HUES48 (cell line): ENCODE measurements around the gene ABHD12.

Experiments
- H3K27ac ChIP-seq: one replicate; pipeline ENCODE4 v1.7.0; 2013; ENCODE audit warnings: low read depth, low read length, inconsistent platforms
- H3K27me3 ChIP-seq: 2 replicates; pipeline ENCODE4 v1.6.1; 2013; ENCODE audit warnings: mild to moderate bottlenecking, low read length; ENCODE audit not compliant: control insufficient read depth, insufficient read depth
- H3K36me3 ChIP-seq: 2 replicates; pipeline ENCODE4 v1.6.1; 2013; ENCODE audit warnings: low read length; ENCODE audit not compliant: control insufficient read depth, insufficient read depth
- H3K4me1 ChIP-seq: 2 replicates; pipeline ENCODE4 v1.6.1; 2013; ENCODE audit warnings: mild to moderate bottlenecking, low read length; ENCODE audit not compliant: control insufficient read depth, insufficient read depth
- H3K4me3 ChIP-seq: 2 replicates; pipeline ENCODE4 v1.5.1; 2013; ENCODE audit warnings: mild to moderate bottlenecking, low read depth, low read length
- H3K9ac ChIP-seq: 2 replicates; pipeline ENCODE4 v1.6.1; 2013; ENCODE audit warnings: mild to moderate bottlenecking, low read depth, low read length, moderate library complexity
- H3K9me3 ChIP-seq: 2 replicates; pipeline ENCODE4 v1.6.1; 2013; ENCODE audit warnings: low read length; ENCODE audit not compliant: control insufficient read depth, insufficient read depth

The ABHD12 gene

GRCh38 chr20:25390538-25391528, at the start of gene ABHD12:
Gene ABHD12, minus strand, starts transcription at chr20:25390835. Its CDS starts 132 bp downstream, at chr20:25390703.
- peak within 1 kb of the TSS; percentile 93 for H3K27ac ChIP-seq

GRCh38 chr20:25439328-25439727, 48.7 kb upstream of the ABHD12 start:
- peaks cover 66% of the 10 kb centered on the region for H3K36me3 ChIP-seq

More at GRCh38 chr20:25390538-25391528, at the start of gene ABHD12:
- H3K27me3 ChIP-seq, result no peaks in the 10 kb centered on the region
- H3K4me1 ChIP-seq, result peaks cover 3% of the 10 kb centered on the region; the same call in 1 of the 2 replicates
- H3K4me3 ChIP-seq, result peak within 1 kb of the TSS; percentile 91
- peak within 1 kb of the TSS; percentile 88 for H3K9ac ChIP-seq
- H3K9me3 ChIP-seq, result no peaks in the 10 kb centered on the region
- H3K36me3 ChIP-seq, result peaks cover 10% of the 10 kb centered on the region

DNA sequence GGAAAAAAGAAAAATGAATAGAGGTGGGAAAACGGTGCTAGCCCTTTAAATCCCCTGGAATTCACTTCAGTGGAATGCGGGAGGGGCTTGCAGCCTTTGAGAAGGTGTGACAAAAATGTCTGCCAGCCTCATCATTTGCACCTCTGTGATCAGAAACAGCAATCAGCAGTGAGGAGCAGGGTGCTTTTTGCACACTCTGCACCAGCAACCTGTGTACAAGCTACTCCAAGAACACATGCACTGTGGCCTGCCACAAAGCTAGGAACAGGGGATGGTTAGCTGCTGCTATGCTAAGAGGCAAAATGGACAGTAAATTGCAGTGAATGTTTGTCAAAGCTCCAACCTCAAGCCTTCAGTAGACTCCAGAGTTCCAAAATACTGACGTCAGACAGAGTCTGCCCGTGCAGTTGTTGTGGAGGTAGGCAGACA, 46.5 kb upstream of the ABHD12 start:
- Histone ChIP-seq H3K4me1 (peaks cover 15% of the 10 kb centered on the region), H3K27ac (peak overlapping the region; percentile 79), H3K9ac (peak overlapping the region; percentile 31; the same call in 1 of the 2 replicates), H3K36me3 (peaks cover 67% of the 10 kb centered on the region), H3K9me3 (no peaks in the 10 kb centered on the region), H3K4me3 (no peak overlapping the region), H3K27me3 (no peaks in the 10 kb centered on the region)

More at GRCh38 chr20:25439328-25439727, 48.7 kb upstream of the ABHD12 start:
- Histone ChIP-seq H3K9me3 (no peaks in the 10 kb centered on the region), H3K4me3 (no peak overlapping the region), H3K9ac (no peak overlapping the region), H3K27me3 (no peaks in the 10 kb centered on the region), H3K27ac (no peak overlapping the region), H3K4me1 (peaks cover 15% of the 10 kb centered on the region)

- Histone ChIP-seq H3K36me3 (peaks cover 87% of the 10 kb centered on the region), H3K27me3 (no peaks in the 10 kb centered on the region)
Measured at GRCh38 chr20:25424536-25424935, 33.9 kb upstream of the ABHD12 start.

DNA sequence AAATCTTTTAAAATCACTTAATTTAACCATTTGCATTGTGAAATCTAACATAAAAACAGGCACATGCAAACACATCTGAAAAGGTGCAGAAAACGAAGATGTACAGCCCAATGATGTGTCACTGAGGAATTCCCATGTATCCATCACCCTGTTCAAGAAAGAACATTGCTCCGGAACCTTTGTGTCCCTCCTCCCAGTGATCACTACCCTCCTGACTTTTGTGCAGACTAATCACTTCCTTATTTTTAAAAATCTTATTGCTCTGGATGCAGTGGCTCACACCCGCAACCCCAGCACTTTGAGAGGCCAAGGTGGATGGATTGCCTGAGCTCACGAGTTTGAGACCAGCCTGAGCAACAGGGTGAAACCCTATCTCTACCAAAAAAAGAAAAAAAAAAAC, 31.4 kb upstream of the ABHD12 start:
- Histone ChIP-seq H3K4me1 (no peaks in the 10 kb centered on the region), H3K27me3 (no peaks in the 10 kb centered on the region), H3K9ac (no peak overlapping the region), H3K36me3 (peaks cover 95% of the 10 kb centered on the region), H3K4me3 (no peak overlapping the region), H3K9me3 (no peaks in the 10 kb centered on the region), H3K27ac (no peak overlapping the region)

More at GRCh38 chr20:25424536-25424935, 33.9 kb upstream of the ABHD12 start:
- Histone ChIP-seq H3K4me3 (no peak overlapping the region), H3K27ac (no peak overlapping the region), H3K9me3 (no peaks in the 10 kb centered on the region), H3K9ac (no peak overlapping the region), H3K4me1 (no peaks in the 10 kb centered on the region)

DNA sequence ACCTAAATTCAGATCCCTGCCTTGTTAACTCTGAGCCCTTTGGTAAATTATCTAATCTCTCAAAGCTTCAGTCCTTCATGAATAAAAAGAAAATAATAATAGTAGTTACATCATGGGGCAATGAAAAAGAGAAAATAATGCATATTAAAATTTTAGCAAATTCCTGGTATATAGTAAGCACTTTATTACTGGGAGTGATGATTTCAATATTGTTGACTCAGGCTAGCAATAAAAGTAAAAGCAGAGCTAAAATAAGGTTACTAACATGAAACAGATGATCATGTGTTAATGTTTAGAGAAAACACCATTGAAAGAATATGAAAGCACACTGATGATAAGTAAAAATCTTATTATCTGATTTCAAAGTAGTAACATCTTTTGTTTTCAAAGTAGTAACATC, 30.5 kb upstream of the ABHD12 start:
- Histone ChIP-seq H3K27ac (no peak overlapping the region), H3K27me3 (no peaks in the 10 kb centered on the region), H3K36me3 (peaks cover 95% of the 10 kb centered on the region), H3K4me1 (no peaks in the 10 kb centered on the region), H3K9ac (no peak overlapping the region), H3K4me3 (no peak overlapping the region), H3K9me3 (no peaks in the 10 kb centered on the region)

GRCh38 chr20:25418776-25419175, 28.1 kb upstream of the ABHD12 start:
- no peaks in the 10 kb centered on the region for H3K4me1 ChIP-seq
- no peak overlapping the region for H3K4me3 ChIP-seq
- H3K9me3 ChIP-seq, result no peaks in the 10 kb centered on the region
- no peak overlapping the region for H3K27ac ChIP-seq
- H3K9ac ChIP-seq, result no peak overlapping the region
- H3K27me3 ChIP-seq, result no peaks in the 10 kb centered on the region
- H3K36me3 ChIP-seq, result peaks cover 94% of the 10 kb centered on the region

DNA sequence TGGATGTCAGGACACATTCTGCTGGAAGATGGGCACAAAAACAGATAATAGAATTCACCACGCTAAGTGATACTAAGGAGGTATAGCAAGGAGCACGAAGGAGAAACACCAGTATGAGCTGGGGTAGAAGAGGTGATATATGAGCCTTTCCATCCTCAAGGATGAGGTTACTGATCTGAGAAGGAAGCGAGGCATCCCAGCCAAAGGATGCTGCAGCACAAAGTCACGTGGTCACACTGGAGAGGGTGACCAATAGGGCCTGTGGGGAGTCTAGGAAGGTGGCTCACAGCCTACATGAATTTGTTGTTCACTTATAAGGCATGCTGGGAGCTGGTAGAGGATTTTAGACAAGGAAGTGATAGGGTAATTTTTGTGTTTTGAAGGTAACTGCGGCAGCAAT, 18.3 kb upstream of the ABHD12 start:
- H3K9ac ChIP-seq, result no peak overlapping the region; the same call in 1 of the 2 replicates
- peak overlapping the region; percentile 78 for H3K4me3 ChIP-seq
- H3K9me3 ChIP-seq, result peaks cover 3% of the 10 kb centered on the region; the same call in 1 of the 2 replicates
- H3K4me1 ChIP-seq, result peaks cover 10% of the 10 kb centered on the region
- H3K36me3 ChIP-seq, result peaks cover 33% of the 10 kb centered on the region
- H3K27ac ChIP-seq, result no peak overlapping the region
- no peaks in the 10 kb centered on the region for H3K27me3 ChIP-seq

- peak overlapping the region; percentile 88 for H3K9ac ChIP-seq
- H3K27ac ChIP-seq, result peak overlapping the region; percentile 96
- no peaks in the 10 kb centered on the region for H3K27me3 ChIP-seq
- H3K36me3 ChIP-seq, result peaks cover 26% of the 10 kb centered on the region
- peak overlapping the region; percentile 78 for H3K4me3 ChIP-seq
- peaks cover 8% of the 10 kb centered on the region for H3K9me3 ChIP-seq
- H3K4me1 ChIP-seq, result peaks cover 10% of the 10 kb centered on the region
Measured at GRCh38 chr20:25408170-25408547, 17.5 kb upstream of the ABHD12 start.

DNA sequence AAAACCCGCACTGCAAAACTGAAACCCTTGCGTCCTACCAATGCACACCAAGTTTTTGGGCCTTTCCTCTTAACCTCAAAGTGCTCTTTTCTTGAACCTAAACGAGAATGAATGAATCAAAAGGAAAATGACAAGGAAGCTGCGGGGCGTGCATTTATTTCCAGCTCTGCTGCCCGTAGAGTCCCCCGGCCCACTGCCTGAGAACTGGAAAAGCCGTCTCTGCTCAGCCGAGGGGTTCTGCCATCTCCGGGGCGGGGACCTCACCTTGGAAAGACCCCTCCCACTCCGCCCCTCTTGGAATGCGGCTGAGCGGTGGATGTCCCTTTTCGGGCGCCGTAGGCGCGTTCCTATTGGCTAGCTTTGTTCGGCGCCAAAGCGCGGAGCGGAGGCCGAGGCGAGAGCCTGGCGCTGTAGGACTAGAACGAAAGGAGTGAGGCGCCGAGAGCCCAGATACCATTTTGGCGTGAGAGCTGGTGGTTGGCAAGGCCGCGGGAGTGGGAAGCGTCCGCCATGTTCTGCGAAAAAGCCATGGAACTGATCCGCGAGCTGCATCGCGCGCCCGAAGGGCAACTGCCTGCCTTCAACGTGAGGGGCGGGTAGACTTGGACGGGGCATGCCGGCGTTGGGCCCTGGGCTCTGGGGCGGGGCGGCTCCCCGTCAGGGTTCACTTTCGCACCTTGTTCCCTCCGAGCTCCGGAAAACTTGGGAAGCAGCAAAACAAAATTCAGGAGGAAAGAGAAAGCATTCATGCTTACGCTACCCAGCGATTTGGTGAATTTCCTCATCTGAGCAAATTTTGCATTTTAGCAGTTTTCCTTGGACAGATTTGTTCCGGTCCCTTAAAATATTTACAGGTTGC, 16.9 kb upstream of the ABHD12 start, which contains the start of gene GINS1:
TSS of gene GINS1 (plus strand) at position 363 of the 859 bp plus-strand sequence. CDS start at position 511, 148 bp downstream.
- H3K9me3 ChIP-seq, result peaks cover 14% of the 10 kb centered on the region
- H3K4me1 ChIP-seq, result peaks cover 10% of the 10 kb centered on the region
- H3K27me3 ChIP-seq, result no peaks in the 10 kb centered on the region
- H3K36me3 ChIP-seq, result peaks cover 22% of the 10 kb centered on the region
- H3K27ac ChIP-seq, result peak within 1 kb of the TSS; percentile 96
- peak within 1 kb of the TSS; percentile 88 for H3K9ac ChIP-seq
- H3K4me3 ChIP-seq, result peak within 1 kb of the TSS; percentile 78
